ENCODE results near the gene CTNNA1.

- TF ChIP-seq POLR2A (IDR thresholded peaks at IDR 0.05; ENCODE audit: low read depth, low read length) (no peak), POLR2AphosphoS5 (IDR thresholded peaks at IDR 0.05; ENCODE audit: low read depth, low read length) (no peak), TAF1 (IDR thresholded peaks at IDR 0.05; ENCODE audit: borderline replicate concordance, low read depth, low read length) (no peak)
Observed at GRCh38 chr5:138951091-138951985, 198.1 kb downstream of the CTNNA1 start.

Data from GM12892 (cell line).